ENCODE results near the gene ENOSF1. TPM values are rescaled to one million over a fixed set of nuclear protein-coding genes. Genes with fewer than 3 reads are reported as not detected.
"Not testable (repeated sequence)": the region's sequence is repeated elsewhere in the genome, so short reads cannot be mapped to it uniquely, and the experiment has no call there.

ENOSF1 gene
- total and polyA plus RNA-seq, 2 of the 13 experiments (the other 11 are each of a cell fraction or from before 2014, with no cell fraction given), result 37.6 to 40.1 TPM

DNA sequence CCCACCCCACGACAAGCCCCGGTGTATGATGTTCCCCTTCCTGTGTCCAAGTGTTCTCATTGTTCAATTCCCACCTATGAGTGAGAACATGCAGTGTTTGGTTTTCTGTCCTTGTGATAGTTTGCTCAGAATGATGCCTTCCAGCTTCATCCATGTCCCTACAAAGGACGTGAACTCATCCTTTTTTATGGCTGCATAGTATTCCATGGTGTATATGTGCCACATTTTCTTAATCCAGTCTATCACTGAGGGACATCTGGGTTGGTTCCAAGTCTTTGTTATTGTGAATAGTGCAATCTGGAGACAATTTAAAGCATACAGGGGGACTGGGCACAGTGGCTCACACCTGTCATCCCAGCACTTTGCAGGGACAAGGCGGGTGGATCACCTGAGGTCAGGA is 47.4 kb upstream of the ENOSF1 start:
- H3K27me3 ChIP-seq (ENCODE audit: control insufficient read depth in 1 of 2, insufficient read depth in 2 of 2, low read length in 2 of 2); H3K27ac ChIP-seq (ENCODE audit: extremely low read length, insufficient read depth, low read length); DNase-seq (ENCODE audit: low spot score); intact Hi-C loops (cut with micrococcal nuclease; ENCODE audit: unreplicated experiment); H4K20me1 ChIP-seq (ENCODE audit: insufficient read depth, low read length); BruUV-seq (replicated peaks); H3K4me2 ChIP-seq (ENCODE audit: low read depth, low read length); H3K4me3 ChIP-seq (replicated peaks in 1 of 3; ENCODE audit: insufficient read depth in 1 of 3, low read depth in 2 of 3, low read length in 3 of 3); FAIRE-seq; H2AFZ ChIP-seq (ENCODE audit: low read length); H3K9me3 ChIP-seq (ENCODE audit: low read length); POLR2A ChIA-PET; H3K9ac ChIP-seq (ENCODE audit: insufficient read depth, low read depth, low read length); ATAC-seq; in situ Hi-C loops (cut with HindIII; ENCODE audit: extremely low pct_ligation_motif_present, low pct_unique_long_range_greater_than_20kb); H3K4me1 ChIP-seq (ENCODE audit: insufficient read depth, low read length); CTCF ChIA-PET (ENCODE audit: low intra/inter-chr PET ratio, low total read pairs): not testable (repeated sequence)
- H3K36me3 ChIP-seq (replicated peaks in 1 of 2; ENCODE audit: control insufficient read depth in 1 of 2, insufficient read depth in 2 of 2, low read length in 2 of 2), result peaks cover 3 to 20% of the 10 kb centered on the region in 2 experiments; a peak in 3 of 5 replicates
- H3K79me2 ChIP-seq (ENCODE audit: insufficient read depth, low read length), result peaks cover 36% of the 10 kb centered on the region
- 97% methylated on average over 4 of the region's 4 CpGs for WGBS (ENCODE audit: low lambda C conversion rate)

DNA sequence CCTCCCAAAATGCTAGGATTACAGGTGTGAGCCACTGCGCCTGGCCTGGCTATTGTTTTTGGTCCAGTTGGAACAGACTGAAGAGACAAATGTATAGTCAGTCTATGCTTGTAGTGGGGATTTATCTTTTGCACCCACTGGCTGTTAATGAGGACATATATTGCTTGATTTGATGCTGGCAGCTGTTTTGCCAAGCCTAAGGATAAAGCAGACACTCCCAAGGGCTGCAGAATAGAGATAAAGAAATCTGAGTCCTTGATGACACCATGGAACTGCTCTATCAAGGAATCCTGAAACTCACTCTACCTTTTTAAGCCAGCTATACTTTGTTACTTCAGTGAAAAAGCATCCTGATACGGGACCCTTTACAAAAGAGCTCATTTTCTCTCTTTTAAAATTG is 43.1 kb upstream of the ENOSF1 start:
- ChIA-PET CTCF (ENCODE audit: low intra/inter-chr PET ratio, low total read pairs) (no interaction called here), POLR2A (no interaction called here)
- H3K4me2 ChIP-seq (ENCODE audit: low read depth, low read length), result no peak overlapping the region
- ATAC-seq, result no peak
- BruUV-seq (replicated peaks), result no TSS peak
- H3K27ac ChIP-seq (ENCODE audit: extremely low read length, insufficient read depth, low read length), result no peak overlapping the region
- no peak for TF ChIP-seq ARNT2 (CRISPR knock-in tag; IDR thresholded peaks at IDR 0.05; ENCODE audit: low read depth)
- no peak for TF ChIP-seq NR2C2 (CRISPR knock-in tag; IDR thresholded peaks at IDR 0.05; ENCODE audit: borderline replicate concordance)
- TF ChIP-seq, protein P1, sequence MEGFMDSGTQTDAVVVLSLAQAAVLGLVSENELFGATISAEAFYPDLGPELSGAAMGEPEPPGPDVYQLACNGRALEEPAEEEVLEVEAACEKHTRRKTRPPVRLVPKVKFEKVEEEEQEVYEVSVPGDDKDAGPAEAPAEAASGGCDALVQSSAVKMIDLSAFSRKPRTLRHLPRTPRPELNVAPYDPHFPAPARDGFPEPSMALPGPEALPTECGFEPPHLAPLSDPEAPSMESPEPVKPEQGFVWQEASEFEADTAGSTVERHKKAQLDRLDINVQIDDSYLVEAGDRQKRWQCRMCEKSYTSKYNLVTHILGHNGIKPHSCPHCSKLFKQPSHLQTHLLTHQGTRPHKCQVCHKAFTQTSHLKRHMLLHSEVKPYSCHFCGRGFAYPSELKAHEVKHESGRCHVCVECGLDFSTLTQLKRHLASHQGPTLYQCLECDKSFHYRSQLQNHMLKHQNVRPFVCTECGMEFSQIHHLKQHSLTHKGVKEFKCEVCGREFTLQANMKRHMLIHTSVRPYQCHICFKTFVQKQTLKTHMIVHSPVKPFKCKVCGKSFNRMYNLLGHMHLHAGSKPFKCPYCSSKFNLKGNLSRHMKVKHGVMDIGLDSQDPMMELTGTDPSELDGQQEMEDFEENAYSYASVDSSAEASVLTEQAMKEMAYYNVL (CRISPR knock-in tag; IDR thresholded peaks at IDR 0.05; ENCODE audit: borderline replicate concordance), result no peak
- TF ChIP-seq ZBTB14 (CRISPR knock-in tag; IDR thresholded peaks at IDR 0.05), result no peak
- TF ChIP-seq ZNF550 (CRISPR knock-in tag; IDR thresholded peaks at IDR 0.05; ENCODE audit: borderline replicate concordance), result no peak
- TF ChIP-seq SOX6 (IDR thresholded peaks at IDR 0.05), result no peak
- no peak for TF ChIP-seq SOX6 (CRISPR knock-in tag; IDR thresholded peaks at IDR 0.05)
- no peak for TF ChIP-seq ZFP37 (CRISPR knock-in tag; IDR thresholded peaks at IDR 0.05; ENCODE audit: borderline replicate concordance)
- TF ChIP-seq FOXA3 (CRISPR knock-in tag; IDR thresholded peaks at IDR 0.05), result no peak
- no peaks in the 10 kb centered on the region for H3K4me1 ChIP-seq (ENCODE audit: insufficient read depth, low read length)
- H2AFZ ChIP-seq (ENCODE audit: low read length), result no peak overlapping the region
- intact Hi-C loops (cut with micrococcal nuclease; ENCODE audit: unreplicated experiment), result no loop called here
- no peak for DNase-seq (ENCODE audit: low spot score)
- H3K4me3 ChIP-seq (replicated peaks in 1 of 3; ENCODE audit: insufficient read depth in 1 of 3, low read depth in 2 of 3, low read length in 3 of 3), result no peak overlapping the region
- H3K9me3 ChIP-seq (ENCODE audit: low read length), result no peaks in the 10 kb centered on the region
- in situ Hi-C loops (cut with HindIII; ENCODE audit: extremely low pct_ligation_motif_present, low pct_unique_long_range_greater_than_20kb), result no loop called here
- FAIRE-seq, result no peak
- no peaks in the 10 kb centered on the region for H3K27me3 ChIP-seq (ENCODE audit: control insufficient read depth in 1 of 2, insufficient read depth in 2 of 2, low read length in 2 of 2)
- H3K9ac ChIP-seq (ENCODE audit: insufficient read depth, low read depth, low read length), result no peak overlapping the region
- peaks cover 16% of the 10 kb centered on the region for H3K79me2 ChIP-seq (ENCODE audit: insufficient read depth, low read length)
- WGBS (ENCODE audit: low lambda C conversion rate), result 50% methylated on average over 2 of the region's 2 CpGs
- no peaks in the 10 kb centered on the region; the same call in none of the 2 replicates for H4K20me1 ChIP-seq (ENCODE audit: insufficient read depth, low read length)
- peaks cover 3 to 52% of the 10 kb centered on the region in 2 experiments for H3K36me3 ChIP-seq (replicated peaks in 1 of 2; ENCODE audit: control insufficient read depth in 1 of 2, insufficient read depth in 2 of 2, low read length in 2 of 2)

Measured in HepG2 (cell line).